IMR-90 (cell line): ENCODE results near the gene TNS3. TPM values are rescaled to one million over a fixed set of nuclear protein-coding genes. Genes with fewer than 3 reads are reported as not detected.

Experiments used
- ATAC-seq: fragments of 200-7000 bp; cut with Tn5 transposase; 2 replicates; pipeline ENCODE4 v1.9.1; 2020; ENCODE audit warnings: low read depth, mild to moderate bottlenecking, moderate library complexity
- BruUV-seq: library from RNA; stranded (reverse); fragments of 400-500 nt; replicated peaks from 2 replicates; lab custom pipeline; 2021; lab: Mats Ljungman, UMichigan
- CTCF ChIA-PET: fragments of 300-600 bp; formaldehyde crosslinking; extraction: SDS; loops from one replicate; lab custom pipeline; 2021; ENCODE audit warnings: antibody characterized with exemption; lab: Yijun Ruan, JAX
- POLR2A ChIA-PET: fragments of 300-600 bp; sonication (Branson Sonifier 250); formaldehyde crosslinking; loops from one replicate; lab custom pipeline; 2022; ENCODE audit warnings: antibody characterized with exemption; ENCODE audit not compliant: unreplicated experiment; lab: Charles Lee
- DNase-seq: peaks from one replicate; pipeline ENCODE4 v3.0.0; 2013
- H2AFZ ChIP-seq: replicated peaks from 2 replicates; pipeline ENCODE3; 2013; ENCODE audit warnings: low read length, mild to moderate bottlenecking; ENCODE audit not compliant: poor library complexity
- H2AK5ac ChIP-seq: 2 replicates; pipeline ENCODE4 v1.6.1; 2013; ENCODE audit warnings: low read depth, low read length, inconsistent platforms
- H2AK9ac ChIP-seq: replicated peaks from 2 replicates; pipeline ENCODE3; 2013; ENCODE audit warnings: mild to moderate bottlenecking, low read depth, low read length, moderate library complexity; ENCODE audit not compliant: poor library complexity
- H2BK120ac ChIP-seq: 2 replicates; pipeline ENCODE4 v1.6.1; 2013; ENCODE audit warnings: low read depth, low read length, inconsistent platforms
- H2BK15ac ChIP-seq: 3 replicates; pipeline ENCODE4 v1.6.1; 2013; ENCODE audit warnings: low read depth, low read length, inconsistent platforms
- H2BK20ac ChIP-seq: 2 replicates; pipeline ENCODE4 v1.6.1; 2013; ENCODE audit warnings: low read depth, mild to moderate bottlenecking, inconsistent platforms, low read length, moderate library complexity
- H2BK5ac ChIP-seq: 2 replicates; pipeline ENCODE4 v1.6.1; 2013; ENCODE audit warnings: mild to moderate bottlenecking, low read depth, low read length, inconsistent platforms; ENCODE audit not compliant: poor library complexity, severe bottlenecking
- H3K14ac ChIP-seq: replicated peaks from 2 replicates; pipeline ENCODE4 v1.6.1; 2013; ENCODE audit warnings: low read depth, low read length, inconsistent platforms
- H3K18ac ChIP-seq: 2 replicates; pipeline ENCODE4 v1.6.1; 2013; ENCODE audit warnings: low read depth, low read length, control low read depth
- H3K23ac ChIP-seq: 2 replicates; pipeline ENCODE4 v1.6.1; 2013; ENCODE audit warnings: low read depth, low read length, inconsistent platforms
- H3K27ac ChIP-seq: 2 replicates; pipeline ENCODE4 v1.5.1; 2013; ENCODE audit warnings: mild to moderate bottlenecking, control low read depth, low read length; ENCODE audit not compliant: insufficient read depth
- H3K27me3 ChIP-seq: 2 replicates; pipeline ENCODE4 v1.6.1; 2013; ENCODE audit warnings: low read length; ENCODE audit not compliant: control insufficient read depth, insufficient read depth
- H3K36me3 ChIP-seq: 2 replicates; pipeline ENCODE4 v1.6.1; 2013; ENCODE audit warnings: low read length, mixed read lengths; ENCODE audit not compliant: control insufficient read depth, insufficient read depth
- H3K4ac ChIP-seq: 2 replicates; pipeline ENCODE4 v1.6.1; 2013; ENCODE audit warnings: low read depth, low read length, inconsistent platforms
- H3K4me1 ChIP-seq: 2 replicates; pipeline ENCODE4 v1.6.1; 2013; ENCODE audit warnings: low read length, mixed read lengths; ENCODE audit not compliant: control insufficient read depth, insufficient read depth
- H3K4me2 ChIP-seq: 2 replicates; pipeline ENCODE4 v1.6.1; 2013; ENCODE audit warnings: low read depth, mild to moderate bottlenecking, control low read depth, low read length, moderate library complexity
- H3K4me3 ChIP-seq: 2 replicates; pipeline ENCODE4 v1.5.1; 2013; ENCODE audit warnings: low read depth, mild to moderate bottlenecking, control low read depth, low read length, moderate library complexity; ENCODE audit not compliant: insufficient read depth
- H3K56ac ChIP-seq: 2 replicates; pipeline ENCODE4 v1.6.1; 2013; ENCODE audit warnings: low read length, inconsistent platforms; ENCODE audit not compliant: insufficient read depth; ENCODE audit errors: extremely low read depth
- H3K79me1 ChIP-seq, 2 experiments: 2 replicates each; pipeline ENCODE4 v1.6.1; 2013; ENCODE audit warnings: low read length in 2 of 2, inconsistent platforms in 1 of 2, low read depth in 1 of 2
- H3K9ac ChIP-seq: 2 replicates; pipeline ENCODE4 v1.6.1; 2013; ENCODE audit warnings: low read depth, low read length, control low read depth
- H3K9me1 ChIP-seq: 2 replicates; pipeline ENCODE4 v1.6.1; 2013; ENCODE audit warnings: low read length, inconsistent platforms; ENCODE audit not compliant: insufficient read depth
- H3K9me3 ChIP-seq: 2 replicates; pipeline ENCODE4 v1.6.1; 2013; ENCODE audit warnings: low read length; ENCODE audit not compliant: control insufficient read depth, insufficient read depth
- H4K20me1 ChIP-seq: 2 replicates; pipeline ENCODE4 v1.6.1; 2013; ENCODE audit warnings: low read length, inconsistent platforms; ENCODE audit not compliant: insufficient read depth
- H4K5ac ChIP-seq: 2 replicates; pipeline ENCODE4 v1.6.1; 2013; ENCODE audit warnings: mild to moderate bottlenecking, low read depth, low read length, control low read depth
- H4K8ac ChIP-seq, 2 experiments: 2 replicates each; pipeline ENCODE4 v1.6.1; 2013; ENCODE audit warnings: low read depth in 2 of 2, low read length in 2 of 2, control low read depth in 1 of 2, inconsistent platforms in 1 of 2
- H4K91ac ChIP-seq: 2 replicates; pipeline ENCODE4 v1.6.1; 2013; ENCODE audit warnings: low read depth, low read length, inconsistent platforms; ENCODE audit not compliant: insufficient read depth
- CEBPB ChIP-seq: IDR thresholded peaks from 2 replicates; pipeline ENCODE4 v1.6.1; 2012; ENCODE audit warnings: low read depth, low read length, improper control_type of control experiment
- FOS ChIP-seq: fragments of 150-350 bp; IDR thresholded peaks from 2 replicates; pipeline ENCODE4 v1.6.1; 2016; ENCODE audit warnings: low read depth, low read length
- WGBS, 2 experiments: methylation state at CpG; one replicate each; pipeline versions ENCODE4 v1.1.5 to v1.1.7; 2013; ENCODE audit warnings: missing lambda C conversion rate in 2 of 2; ENCODE audit not compliant: insufficient read length in 1 of 2; ENCODE audit errors: extremely low coverage in 2 of 2; 5-methylcytosine and 5-hydroxymethylcytosine counted together
- dilution Hi-C: fragments of 300-500 bp; cut with HindIII; formaldehyde crosslinking; loops from one replicate; pipeline ENCODE4 v1.14.3; 2018; ENCODE audit warnings: low sequenced_read_pairs; ENCODE audit not compliant: unreplicated experiment
- in situ Hi-C: fragments of 300-500 bp; cut with MboI; formaldehyde crosslinking; loops from 3 replicates; pipeline ENCODE4 v1.14.3; 2019; ENCODE audit warnings: low sequenced_read_pairs, inconsistent platforms, mixed read lengths
- intact Hi-C: fragments of 100-400 bp; cut with micrococcal nuclease; formaldehyde crosslinking; loops from 2 replicates; pipeline ENCODE4 v1.10.0; 2022
- polyA plus RNA-seq, 3 experiments: library from polyadenylated mRNA; depleted of rRNA; stranded (reverse); fragments of >200 nt; gene quantifications; 2 replicates each; pipeline ENCODE4 v1.2.3, GENCODE V29; 2012; ENCODE audit warnings: low replicate concordance in 1 of 3
- total RNA-seq: library from RNA; depleted of rRNA; stranded (reverse); fragments of >200 nt; gene quantifications from 2 replicates; pipeline ENCODE4 v1.2.3, GENCODE V29; 2012

TNS3 gene
- total and polyA plus RNA-seq, 2 of the 4 experiments (the other 2 are of a cell fraction), result 64.3 to 79.2 TPM

GRCh38 chr7:47460251-47460989, 121.5 kb downstream of the TNS3 start:
- Histone ChIP-seq H3K9me1 (peaks cover 38% of the 10 kb centered on the region), H3K4me2 (no peak overlapping the region), H2BK5ac (no peak overlapping the region), H3K56ac (no peak overlapping the region), H4K5ac (no peak overlapping the region), H2BK120ac (peak overlapping the region; percentile 3; the same call in 1 of the 2 replicates), H3K9ac (no peak overlapping the region), H2AFZ (no peak overlapping the region), H4K91ac (no peak overlapping the region), H4K20me1 (peaks cover 58% of the 10 kb centered on the region), H3K4me3 (no peak overlapping the region), H3K36me3 (peaks cover 4% of the 10 kb centered on the region; the same call in 1 of the 2 replicates), H2AK9ac (no peak overlapping the region), H3K79me1 (peaks cover 47 to 91% of the 10 kb centered on the region in 2 experiments), H3K18ac (no peak overlapping the region), H2BK20ac (no peak overlapping the region), H2AK5ac (peak overlapping the region; percentile 31; the same call in 1 of the 2 replicates), H3K23ac (no peak overlapping the region), H3K4ac (peak overlapping the region; percentile 37), H2BK15ac (no peak overlapping the region; the same call in 2 of the 3 replicates), H3K14ac (0 out of 2 replicates have a peak overlapping the region, but pooled peaks have one; percentile 3), H3K4me1 (peaks cover 29% of the 10 kb centered on the region), H3K27me3 (no peaks in the 10 kb centered on the region), H3K9me3 (no peaks in the 10 kb centered on the region), H4K8ac (no peak overlapping the region; a peak in 1 of 4 replicates), H3K27ac (no peak overlapping the region)
- ATAC-seq (no peak), DNase-seq (no peak)
- intact Hi-C loops, result no loop called here
- in situ Hi-C loops, result no loop called here
- ChIA-PET POLR2A (no interaction called here), CTCF (no interaction called here)
- WGBS, 2 experiments, result no CpG with 5 or more reads among the region's 11 CpGs
- no TSS peak for BruUV-seq
- no peak for TF ChIP-seq FOS
- TF ChIP-seq CEBPB, result 0 out of 2 replicates have a peak, but pooled peaks have one; percentile 12
- dilution Hi-C loops, result no loop called here
